SU-DHL-6 (cell line): Measurements from ENCODE around the gene COCH.

Experiments used
- EZH2phosphoT487 ChIP-seq: fragments of 200-600 bp; sonication (generic), shearing (Covaris generic); conservative IDR thresholded peaks from 2 replicates; pipeline ENCODE4 v1.6.1; 2018; ENCODE audit warnings: mild to moderate bottlenecking, antibody characterized with exemption, low read length, moderate library complexity, mixed read lengths
- TF ChIP-seq, protein P1 (sequence below): fragments of 200-600 bp; sonication (generic); IDR thresholded peaks from one replicate; pipeline ENCODE4 v1.5.1; 2017; ENCODE audit warnings: antibody characterized with exemption, mild to moderate bottlenecking, low read length, moderate library complexity; ENCODE audit not compliant: insufficient read depth, poor library complexity, severe bottlenecking

DNA sequence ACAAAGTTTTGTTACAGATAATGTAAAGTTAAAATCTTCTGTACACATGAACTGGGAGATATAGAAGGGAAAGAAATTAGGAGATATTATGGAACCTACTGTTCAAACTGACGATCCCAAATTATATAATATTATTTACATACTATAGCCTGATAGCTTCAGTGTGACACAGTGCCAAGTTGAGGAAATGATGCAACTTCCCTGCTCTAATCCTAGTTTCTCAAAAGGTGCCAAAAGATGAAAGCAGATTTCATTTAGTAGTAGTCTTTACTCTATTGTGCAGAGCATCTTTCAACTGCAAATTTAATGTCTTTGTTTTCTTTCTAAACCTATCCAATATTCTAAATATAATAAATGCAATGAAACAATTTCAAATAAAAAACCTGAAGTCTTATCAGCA, 46.9 kb downstream of the COCH start:
- TF ChIP-seq, protein P1, sequence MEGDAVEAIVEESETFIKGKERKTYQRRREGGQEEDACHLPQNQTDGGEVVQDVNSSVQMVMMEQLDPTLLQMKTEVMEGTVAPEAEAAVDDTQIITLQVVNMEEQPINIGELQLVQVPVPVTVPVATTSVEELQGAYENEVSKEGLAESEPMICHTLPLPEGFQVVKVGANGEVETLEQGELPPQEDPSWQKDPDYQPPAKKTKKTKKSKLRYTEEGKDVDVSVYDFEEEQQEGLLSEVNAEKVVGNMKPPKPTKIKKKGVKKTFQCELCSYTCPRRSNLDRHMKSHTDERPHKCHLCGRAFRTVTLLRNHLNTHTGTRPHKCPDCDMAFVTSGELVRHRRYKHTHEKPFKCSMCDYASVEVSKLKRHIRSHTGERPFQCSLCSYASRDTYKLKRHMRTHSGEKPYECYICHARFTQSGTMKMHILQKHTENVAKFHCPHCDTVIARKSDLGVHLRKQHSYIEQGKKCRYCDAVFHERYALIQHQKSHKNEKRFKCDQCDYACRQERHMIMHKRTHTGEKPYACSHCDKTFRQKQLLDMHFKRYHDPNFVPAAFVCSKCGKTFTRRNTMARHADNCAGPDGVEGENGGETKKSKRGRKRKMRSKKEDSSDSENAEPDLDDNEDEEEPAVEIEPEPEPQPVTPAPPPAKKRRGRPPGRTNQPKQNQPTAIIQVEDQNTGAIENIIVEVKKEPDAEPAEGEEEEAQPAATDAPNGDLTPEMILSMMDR: no peak
- TF ChIP-seq EZH2phosphoT487: no peak
